GM12878 (cell line): Measurements from ENCODE around the gene HSFX3. TPM values are rescaled to one million over a fixed set of nuclear protein-coding genes. Genes with fewer than 3 reads are reported as not detected.

Experiments
- ATAC-seq: fragments of 200-7000 bp; cut with Tn5 transposase; 3 replicates; pipeline ENCODE4 v1.9.1; 2020; ENCODE audit warnings: mild to moderate bottlenecking, moderate library complexity
- BruUV-seq: library from RNA; stranded (reverse); fragments of 400-500 nt; replicated peaks from 2 replicates; lab custom pipeline; 2021; lab: Mats Ljungman, UMichigan
- CTCF ChIA-PET: fragments of 300-600 bp; sonication (Branson Sonifier 250); formaldehyde crosslinking; extraction: SDS; loops from one replicate; lab custom pipeline; 2021; ENCODE audit warnings: inconsistent platforms; lab: Yijun Ruan, JAX
- POLR2A ChIA-PET: fragments of 350-600 bp; formaldehyde crosslinking; extraction: SDS; loops from one replicate; lab custom pipeline; 2021; ENCODE audit warnings: inconsistent platforms; lab: Charles Lee
- RAD21 ChIA-PET: fragments of 300-600 bp; sonication (Branson Sonifier 250); formaldehyde crosslinking; loops from one replicate; lab custom pipeline; 2023; ENCODE audit warnings: antibody characterized with exemption; ENCODE audit not compliant: unreplicated experiment; lab: Charles Lee
- SMC1A ChIA-PET: fragments of 300-600 bp; sonication (Branson Sonifier 250); formaldehyde crosslinking; loops from one replicate; lab custom pipeline; 2023; ENCODE audit not compliant: unreplicated experiment, uncharacterized antibody; lab: Charles Lee
- DNase-seq: peaks from one replicate; pipeline ENCODE4 v3.0.0-alpha.2; 2011; ENCODE audit warnings: low read depth, low spot score
- FAIRE-seq: peaks from 3 replicates; lab custom pipeline; 2011; peaks lifted over from hg19 to GRCh38; lab: Jason Lieb, UNC
- H2AFZ ChIP-seq: 2 replicates; pipeline ENCODE4 v1.6.0; 2011; ENCODE audit warnings: low read depth, low read length, control low read depth; ENCODE audit not compliant: control insufficient read depth
- H3K27ac ChIP-seq: 2 replicates; pipeline ENCODE4 v1.5.1; 2011; ENCODE audit warnings: control low read depth; ENCODE audit not compliant: control insufficient read depth, insufficient read depth
- H3K27me3 ChIP-seq, 2 experiments: replicated peaks in 1 of 2; 2 replicates each; pipeline versions ENCODE4 v1.6.0 to v1.6.1; 2011; ENCODE audit warnings: low read length in 1 of 2; ENCODE audit not compliant: control insufficient read depth in 2 of 2, insufficient read depth in 2 of 2
- H3K36me3 ChIP-seq, 2 experiments: 2 replicates each; pipeline ENCODE4 v1.5.1; 2011; ENCODE audit warnings: low read length in 1 of 2; ENCODE audit not compliant: control insufficient read depth in 2 of 2, insufficient read depth in 2 of 2
- H3K4me1 ChIP-seq: 2 replicates; pipeline ENCODE4 v1.6.1; 2011; ENCODE audit warnings: mild to moderate bottlenecking, low read length, moderate library complexity, mixed read lengths; ENCODE audit not compliant: control insufficient read depth, insufficient read depth
- H3K4me2 ChIP-seq: 2 replicates; pipeline ENCODE4 v1.6.0; 2011; ENCODE audit warnings: control low read depth; ENCODE audit not compliant: control insufficient read depth, insufficient read depth
- H3K4me3 ChIP-seq: fragments of 200-600 bp; sonication (generic); 2 replicates; pipeline ENCODE4 v1.5.1; 2016
- H3K79me2 ChIP-seq: 2 replicates; pipeline ENCODE4 v1.6.0; 2011; ENCODE audit warnings: low read length; ENCODE audit not compliant: control insufficient read depth, insufficient read depth
- H3K9ac ChIP-seq: 2 replicates; pipeline ENCODE4 v1.8.0; 2011; ENCODE audit warnings: low read length, control low read depth, mixed read lengths; ENCODE audit not compliant: control insufficient read depth, insufficient read depth
- H3K9me3 ChIP-seq: replicated peaks from 3 replicates; pipeline ENCODE4 v1.5.1; 2011; ENCODE audit warnings: mild to moderate bottlenecking, low read length; ENCODE audit not compliant: control insufficient read depth, insufficient read depth
- H4K20me1 ChIP-seq: 2 replicates; pipeline ENCODE4 v1.6.0; 2011; ENCODE audit not compliant: control insufficient read depth, insufficient read depth
- FOXK2 ChIP-seq: fragments of 450-650 bp; IDR thresholded peaks from 2 replicates; pipeline ENCODE4 v1.6.1; 2017; ENCODE audit warnings: mild to moderate bottlenecking, moderate library complexity
- HDAC2 ChIP-seq: fragments of 200-600 bp; sonication (generic); IDR thresholded peaks from 2 replicates; pipeline ENCODE4 v1.6.1; 2017
- MYC ChIP-seq: IDR thresholded peaks from 2 replicates; pipeline ENCODE4 v1.6.1; 2011; ENCODE audit warnings: mild to moderate bottlenecking, low read length, moderate library complexity, inconsistent platforms; ENCODE audit not compliant: insufficient read depth, insufficient replicate concordance, insufficient read length, severe bottlenecking
- RAD51 ChIP-seq: fragments of 450-650 bp; IDR thresholded peaks from 2 replicates; pipeline ENCODE4 v1.6.1; 2016; ENCODE audit warnings: moderate library complexity, mild to moderate bottlenecking, inconsistent platforms
- RBBP5 ChIP-seq: fragments of 200-600 bp; sonication (generic); conservative IDR thresholded peaks from 2 replicates; pipeline ENCODE4 v1.6.1; 2016
- ZBED1 ChIP-seq: IDR thresholded peaks from 2 replicates; pipeline ENCODE4 v1.6.1; 2016; ENCODE audit warnings: borderline replicate concordance
- ZBTB33 ChIP-seq: fragments of 450-650 bp; IDR thresholded peaks from 2 replicates; pipeline ENCODE4 v1.6.1; 2017; ENCODE audit warnings: mild to moderate bottlenecking
- WGBS: methylation state at CpG from one replicate; pipeline ENCODE4 v1.1.6; 2016; ENCODE audit warnings: low lambda C conversion rate; ENCODE audit not compliant: insufficient replicate concordance, insufficient coverage; ENCODE audit errors: missing lambda C conversion rate; 5-methylcytosine and 5-hydroxymethylcytosine counted together
- in situ Hi-C: fragments of 300-500 bp; cut with MboI; formaldehyde crosslinking; loops from 9 replicates; pipeline ENCODE4 v1.14.3; 2018; ENCODE audit warnings: mixed read lengths
- intact Hi-C: fragments of 100-400 bp; cut with micrococcal nuclease; formaldehyde crosslinking; loops from one replicate; pipeline ENCODE4 v1.14.2; 2022; ENCODE audit not compliant: unreplicated experiment
- polyA plus RNA-seq, 11 experiments: library from polyadenylated mRNA; depleted of rRNA in 4 of 11; unstranded in 6 of 11; stranded (reverse) in 5 of 11; fragments of >200 nt; fragmentation: Nextera tagmentation in 4 of 11; fragmentation: Illumina TruSeq in 1 of 11; extraction: Ambion mirVana in 4 of 11; extraction: Trizol in 1 of 11; gene quantifications; 1 replicate in 1 of 11; 2 replicates in 10 of 11; pipeline versions ENCODE4 v1.2.1 to v1.2.3, GENCODE V29; 2011 to 2016; ENCODE audit warnings: inconsistent platforms in 2 of 11, missing spikeins in 2 of 11, low read depth in 1 of 11
- total RNA-seq, 4 experiments: library from RNA; depleted of rRNA in 3 of 4; stranded (reverse); fragments of >200 nt in 3 of 4; fragmentation: Illumina TruSeq in 1 of 4; extraction: Trizol in 1 of 4; gene quantifications; 2 replicates each; pipeline versions ENCODE4 v1.2.1 to v1.2.3, GENCODE V29; 2013 to 2021
- TF ChIP-seq, protein P1 (sequence below): fragments of 450-650 bp; IDR thresholded peaks from 2 replicates; pipeline ENCODE4 v1.6.1; 2014; ENCODE audit warnings: mild to moderate bottlenecking

Gene HSFX3
- total and polyA plus RNA-seq, 10 of the 15 experiments (the other 5 are each of a cell fraction or from before 2014, with no cell fraction given), result 0.05 to 0.40 (median 0.29) TPM; not detected in 5

DNA sequence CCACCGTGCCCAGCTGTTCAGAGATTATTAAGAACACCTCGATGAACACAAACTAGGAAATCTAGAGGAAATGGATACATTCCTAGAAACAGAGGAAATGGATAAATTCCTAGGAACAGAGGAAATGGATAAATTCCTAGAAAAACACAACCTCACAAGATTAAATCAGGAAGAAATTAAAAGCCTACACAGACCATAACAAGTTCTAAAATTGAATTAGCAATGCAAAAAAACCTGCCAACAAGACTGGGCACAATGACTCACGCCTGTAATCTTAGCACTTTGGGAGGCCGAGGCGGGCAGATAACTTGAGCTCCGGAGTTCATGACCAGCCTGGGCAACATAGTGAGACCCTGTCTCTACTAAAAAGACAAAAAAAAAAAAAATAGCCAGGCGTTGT is 31.5 kb downstream of the HSFX3 start:
- ChIA-PET SMC1A (no interaction called here), CTCF (interaction anchor here (1.4 kb wide), 1 partner anchor 47 kb away, joined by 4 read pairs; no protein-coding TSS in a partner anchor), RAD21 (no interaction called here), POLR2A (no interaction called here)
- no peaks in the 10 kb centered on the region for H4K20me1 ChIP-seq
- no peaks in the 10 kb centered on the region for H3K36me3 ChIP-seq
- H3K4me1 ChIP-seq, result 0 out of 2 replicates have a peak, but pooled peaks cover 3% of the 10 kb centered on the region
- no peak for ATAC-seq
- H3K9me3 ChIP-seq, result no peaks in the 10 kb centered on the region; the same call in 2 of the 3 replicates
- in situ Hi-C loops, result loop anchor here (25.0 kb wide), 1 partner anchor 1169 kb away; the partner anchor contains the start of gene MTMR1
- no peak overlapping the region for H3K4me2 ChIP-seq
- no peak overlapping the region for H2AFZ ChIP-seq
- 51% methylated on average over 7 of the region's 7 CpGs for WGBS
- H3K4me3 ChIP-seq, result no peak overlapping the region
- TF ChIP-seq ZBED1, result no peak
- no peak for TF ChIP-seq ZBTB33
- TF ChIP-seq RBBP5, result no peak
- TF ChIP-seq HDAC2, result no peak
- H3K27ac ChIP-seq, result no peak overlapping the region
- no TSS peak for BruUV-seq
- H3K79me2 ChIP-seq, result no peaks in the 10 kb centered on the region
- FAIRE-seq, result no peak
- H3K9ac ChIP-seq, result no peak overlapping the region
- intact Hi-C loops, result loop anchor here (10.0 kb wide), 1 partner anchor 107 kb away; no protein-coding TSS in a partner anchor
- H3K27me3 ChIP-seq, result no peaks in the 10 kb centered on the region
- no peak for DNase-seq

DNA sequence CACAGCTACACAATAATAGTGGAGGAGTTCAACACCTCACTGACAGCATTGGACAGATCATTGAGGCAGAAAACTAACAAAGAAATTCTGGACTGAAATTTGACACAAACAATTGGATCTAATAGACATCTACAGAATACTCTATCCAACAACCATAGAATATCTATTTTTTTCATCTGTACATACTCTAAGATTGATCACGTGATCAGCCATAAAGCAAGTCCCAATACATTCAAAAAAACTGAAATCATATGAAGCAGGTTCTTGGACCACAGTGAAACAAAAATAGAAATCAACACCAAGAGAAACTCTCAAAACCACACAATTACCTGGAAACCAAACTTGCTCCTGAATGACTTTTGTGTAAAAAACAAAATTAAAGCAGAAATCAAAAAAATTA is 32.4 kb downstream of the HSFX3 start:
- in situ Hi-C loops (loop anchor here (25.0 kb wide), 1 partner anchor 1170 kb away; the partner anchor contains the start of gene MTMR1), intact Hi-C loops (loop anchor here (10.0 kb wide), 1 partner anchor 107 kb away; no protein-coding TSS in a partner anchor)
- H3K4me3 ChIP-seq, result no peak overlapping the region
- no peak overlapping the region for H3K4me2 ChIP-seq
- peaks cover 7% of the 10 kb centered on the region for H3K4me1 ChIP-seq
- ATAC-seq (no peak), DNase-seq (no peak), FAIRE-seq (no peak)
- 58% methylated on average over 1 of the region's 1 CpG for WGBS
- peak; percentile 67; the same call in 1 of the 2 replicates for TF ChIP-seq RAD51
- no peak for TF ChIP-seq ZBTB33
- TF ChIP-seq MYC, result no peak
- TF ChIP-seq FOXK2, result no peak
- TF ChIP-seq, protein P1, sequence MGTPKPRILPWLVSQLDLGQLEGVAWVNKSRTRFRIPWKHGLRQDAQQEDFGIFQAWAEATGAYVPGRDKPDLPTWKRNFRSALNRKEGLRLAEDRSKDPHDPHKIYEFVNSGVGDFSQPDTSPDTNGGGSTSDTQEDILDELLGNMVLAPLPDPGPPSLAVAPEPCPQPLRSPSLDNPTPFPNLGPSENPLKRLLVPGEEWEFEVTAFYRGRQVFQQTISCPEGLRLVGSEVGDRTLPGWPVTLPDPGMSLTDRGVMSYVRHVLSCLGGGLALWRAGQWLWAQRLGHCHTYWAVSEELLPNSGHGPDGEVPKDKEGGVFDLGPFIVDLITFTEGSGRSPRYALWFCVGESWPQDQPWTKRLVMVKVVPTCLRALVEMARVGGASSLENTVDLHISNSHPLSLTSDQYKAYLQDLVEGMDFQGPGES, result no peak
- no peak overlapping the region for H3K9ac ChIP-seq
- H3K79me2 ChIP-seq, result no peaks in the 10 kb centered on the region
- ChIA-PET RAD21 (no interaction called here), SMC1A (no interaction called here), CTCF (interaction anchor here (0.6 to 1.4 kb wide), 3 partner anchors 11 to 112 kb away, joined by 3 to 4 read pairs (median 4); no protein-coding TSS in a partner anchor), POLR2A (no interaction called here)
- no peaks in the 10 kb centered on the region for H3K27me3 ChIP-seq
- no peaks in the 10 kb centered on the region for H3K36me3 ChIP-seq
- H3K27ac ChIP-seq, result no peak overlapping the region
- no peak overlapping the region for H2AFZ ChIP-seq
- BruUV-seq, result no TSS peak
- H4K20me1 ChIP-seq, result no peaks in the 10 kb centered on the region
- no peaks in the 10 kb centered on the region; the same call in 2 of the 3 replicates for H3K9me3 ChIP-seq
